SJCRH30 (cell line): ENCODE measurements around the gene CEBPG. TPM values are rescaled to one million over a fixed set of nuclear protein-coding genes. Genes with fewer than 3 reads are reported as not detected.
A peak's percentile ranks its signal among the peaks of the same experiment; 100 is the strongest.

Source experiments
- DNase-seq, 2 experiments: peaks; one replicate each; pipeline ENCODE4 v3.0.0-alpha.2; 2015 to 2020
- H3K27ac ChIP-seq: fragments of 250-450 bp; sonication (Bioruptor Pico); 2 replicates; pipeline ENCODE4 v1.5.1; 2020; ENCODE audit warnings: mild to moderate bottlenecking, moderate library complexity
- H3K27me3 ChIP-seq: fragments of 250-450 bp; sonication (Bioruptor Pico); 2 replicates; pipeline ENCODE4 v1.5.1; 2020; ENCODE audit warnings: mild to moderate bottlenecking, moderate library complexity
- H3K36me3 ChIP-seq: fragments of 250-450 bp; sonication (Bioruptor Pico); 2 replicates; pipeline ENCODE4 v1.5.1; 2020; ENCODE audit warnings: mild to moderate bottlenecking, moderate library complexity
- H3K4me1 ChIP-seq: fragments of 250-450 bp; sonication (Bioruptor Pico); 2 replicates; pipeline ENCODE4 v1.5.1; 2020; ENCODE audit warnings: mild to moderate bottlenecking, moderate library complexity
- H3K4me3 ChIP-seq: fragments of 250-450 bp; sonication (Bioruptor Pico); 2 replicates; pipeline ENCODE4 v1.5.1; 2020; ENCODE audit warnings: mild to moderate bottlenecking, moderate library complexity
- H3K9me3 ChIP-seq: fragments of 250-450 bp; sonication (Bioruptor Pico); replicated peaks from 2 replicates; pipeline ENCODE4 v1.5.1; 2020; ENCODE audit warnings: mild to moderate bottlenecking, moderate library complexity
- total RNA-seq: library from RNA; depleted of rRNA; stranded (reverse); fragments of >200 nt; shearing (Covaris generic); gene quantifications from 2 replicates; pipeline ENCODE4 v1.2.3, GENCODE V29; 2014; rRNA removed

The CEBPG gene
- 30.0 and 36.6 TPM in 2 replicates for total RNA-seq

DNA sequence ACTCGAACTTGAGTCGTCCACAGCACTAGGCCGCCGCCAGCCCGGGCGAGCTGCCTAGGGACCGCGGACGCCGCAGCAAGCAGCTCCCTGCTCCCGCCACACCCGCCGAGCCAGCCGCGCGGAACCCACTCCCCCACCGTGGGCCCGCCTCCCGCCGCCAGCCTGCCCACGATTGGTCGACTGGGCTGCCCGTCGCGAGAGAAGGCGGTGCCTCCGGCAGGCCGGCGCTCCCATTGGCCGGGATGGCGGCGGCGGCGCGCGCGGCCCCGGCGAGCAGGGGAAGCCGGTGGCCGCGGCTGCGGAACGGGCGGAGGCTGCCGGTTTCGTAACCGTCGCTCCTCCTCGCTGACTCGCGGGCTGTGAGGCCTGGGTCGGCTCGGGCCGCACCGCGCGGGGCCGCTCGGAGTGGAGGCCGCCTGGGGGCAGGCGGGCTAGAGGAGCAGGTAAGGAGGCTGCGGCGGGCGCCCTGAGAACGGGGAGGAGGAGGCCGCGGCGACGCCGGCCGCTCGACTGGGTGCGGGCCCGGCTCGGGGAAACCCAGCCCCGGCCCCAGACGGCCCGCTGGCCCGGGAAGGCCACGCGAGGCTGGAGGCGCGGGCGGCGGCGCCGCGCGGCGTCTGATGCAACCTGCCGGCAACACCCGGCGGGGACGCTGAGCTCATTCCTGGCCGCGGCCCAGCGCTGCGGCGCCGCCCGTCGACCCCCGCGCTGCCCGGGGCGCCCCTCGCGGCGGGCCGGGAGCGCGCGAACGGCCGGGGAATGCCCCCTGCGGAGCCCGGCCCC is at the start of gene CEBPG:
Gene CEBPG (plus strand): TSS at position 257 of the 783 bp plus-strand sequence. CDS start 5,531 bp downstream, outside the sequence.
- Histone ChIP-seq H3K4me1 (peaks cover 2% of the 10 kb centered on the region), H3K36me3 (no peaks in the 10 kb centered on the region), H3K9me3 (no peaks in the 10 kb centered on the region), H3K27me3 (no peaks in the 10 kb centered on the region), H3K27ac (peak within 1 kb of the TSS; percentile 64), H3K4me3 (peak within 1 kb of the TSS; percentile 85)
- DNase-seq: peak; percentile 92 to 93

DNA sequence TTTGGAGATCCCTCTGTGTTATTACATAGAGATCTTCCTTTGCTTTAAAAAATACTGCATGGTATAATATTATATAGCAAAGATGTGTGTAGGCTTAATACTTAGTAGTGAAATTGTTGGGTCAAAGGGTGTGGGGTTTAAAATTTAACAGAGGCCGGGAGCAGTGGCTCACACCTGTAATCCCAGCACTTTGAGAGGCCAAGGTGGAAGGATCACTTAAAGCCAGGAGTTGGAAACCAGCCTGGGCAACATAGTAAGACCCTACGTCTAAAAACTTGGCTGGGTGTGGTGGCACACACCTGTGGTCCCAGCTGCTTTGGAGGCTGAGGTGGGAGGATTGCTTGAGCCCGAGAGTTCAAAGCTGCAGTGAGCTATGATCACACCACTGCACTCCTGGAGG is 48.9 kb upstream of the CEBPG start:
- no peaks in the 10 kb centered on the region for H3K36me3 ChIP-seq
- H3K27me3 ChIP-seq: no peaks in the 10 kb centered on the region
- H3K27ac ChIP-seq: no peak overlapping the region
- peaks cover 4% of the 10 kb centered on the region; the same call in 1 of the 2 replicates for H3K9me3 ChIP-seq
- H3K4me3 ChIP-seq: no peak overlapping the region
- H3K4me1 ChIP-seq: no peaks in the 10 kb centered on the region
- DNase-seq: no peak

DNA sequence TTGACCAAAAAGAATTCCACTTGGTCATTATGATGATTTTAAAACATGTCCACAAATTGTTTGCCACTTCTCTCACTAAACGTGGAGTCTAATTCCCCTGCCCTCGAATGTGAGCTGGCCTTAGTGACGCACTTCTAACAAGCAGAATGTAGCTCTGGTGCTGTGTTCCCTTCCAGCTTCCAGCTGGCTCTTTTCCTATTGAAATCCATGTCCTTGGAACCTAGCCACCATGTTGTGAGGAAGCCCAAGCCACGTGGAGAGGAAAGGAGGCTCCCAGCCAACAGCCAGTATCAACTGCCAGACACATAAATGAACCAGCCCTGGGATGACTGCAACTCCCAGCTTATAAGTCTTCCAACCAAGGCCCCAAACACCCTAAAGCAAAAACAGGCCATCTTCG is 47.6 kb upstream of the CEBPG start:
- Histone ChIP-seq H3K4me3 (no peak overlapping the region), H3K36me3 (no peaks in the 10 kb centered on the region), H3K27ac (no peak overlapping the region), H3K27me3 (no peaks in the 10 kb centered on the region), H3K4me1 (no peaks in the 10 kb centered on the region), H3K9me3 (peaks cover 4% of the 10 kb centered on the region; the same call in 1 of the 2 replicates)
- no peak for DNase-seq

DNA sequence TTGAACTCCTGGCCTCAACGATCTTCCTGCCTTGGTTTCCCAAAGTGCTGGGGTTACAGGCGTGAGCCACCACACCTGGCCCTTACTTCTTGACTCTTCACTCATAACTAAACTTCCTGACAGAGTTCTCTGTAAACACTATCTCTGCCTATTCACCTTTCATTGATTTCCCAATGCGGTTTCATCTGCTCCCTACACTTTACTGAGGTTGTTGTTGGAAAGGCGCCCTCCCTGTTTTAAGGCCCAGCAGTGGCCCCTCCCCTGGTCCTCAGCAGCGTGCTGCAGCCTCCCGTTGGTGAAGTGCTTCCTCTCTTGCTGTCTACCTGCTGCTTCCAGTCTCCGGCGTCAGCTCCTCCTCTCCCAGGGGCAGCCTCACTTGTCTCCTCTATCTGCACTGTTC is 44.4 kb upstream of the CEBPG start:
- no peak overlapping the region for H3K4me3 ChIP-seq
- H3K4me1 ChIP-seq: no peaks in the 10 kb centered on the region
- H3K27ac ChIP-seq: no peak overlapping the region
- H3K36me3 ChIP-seq: no peaks in the 10 kb centered on the region
- H3K9me3 ChIP-seq: peaks cover 3% of the 10 kb centered on the region; the same call in 1 of the 2 replicates
- H3K27me3 ChIP-seq: no peaks in the 10 kb centered on the region
- no peak for DNase-seq

DNA sequence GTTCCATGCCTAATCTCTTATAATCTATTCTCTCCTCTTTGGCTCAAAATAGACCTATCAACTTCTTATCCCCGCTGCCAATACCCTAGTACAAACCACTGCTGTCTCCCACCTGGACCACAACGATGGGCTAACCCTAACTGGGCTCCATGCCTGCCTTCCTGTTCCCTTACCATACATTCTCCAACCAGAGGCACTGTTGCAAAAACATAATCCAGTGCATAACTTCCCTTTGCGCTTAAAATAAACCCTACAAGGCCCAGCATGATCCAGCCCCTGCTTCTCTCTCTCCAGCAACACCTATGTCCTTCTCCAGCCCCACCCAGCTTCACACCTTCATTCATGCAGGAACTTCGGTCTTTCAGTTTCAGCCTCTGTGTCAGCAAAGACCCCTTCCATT is 43.8 kb upstream of the CEBPG start:
- Histone ChIP-seq H3K27me3 (no peaks in the 10 kb centered on the region), H3K27ac (no peak overlapping the region), H3K36me3 (no peaks in the 10 kb centered on the region), H3K4me3 (no peak overlapping the region), H3K4me1 (no peaks in the 10 kb centered on the region), H3K9me3 (peaks cover 3% of the 10 kb centered on the region; the same call in 1 of the 2 replicates)
- DNase-seq: no peak

DNA sequence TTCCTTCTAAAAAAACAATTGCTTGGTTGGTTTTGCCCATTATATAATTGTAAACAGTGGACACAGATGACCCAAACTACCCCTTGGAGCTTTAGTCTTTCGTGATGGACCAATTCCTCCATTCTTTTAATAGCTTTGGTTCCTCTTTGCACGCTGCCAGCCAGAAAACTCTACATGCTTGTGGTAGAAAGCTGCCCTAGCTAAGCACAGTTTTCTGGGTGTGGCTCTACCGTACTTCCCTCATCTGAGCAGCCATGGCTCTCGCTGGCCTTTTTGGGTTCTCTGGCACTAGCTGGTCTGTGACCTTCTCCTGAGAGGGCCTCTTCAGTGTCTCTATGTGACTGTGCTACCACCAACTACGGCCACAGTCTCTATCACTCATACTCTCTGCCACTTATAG is 41.3 kb upstream of the CEBPG start:
- Histone ChIP-seq H3K27ac (no peak overlapping the region), H3K27me3 (no peaks in the 10 kb centered on the region), H3K9me3 (peaks cover 3% of the 10 kb centered on the region; the same call in 1 of the 2 replicates), H3K4me3 (no peak overlapping the region), H3K4me1 (no peaks in the 10 kb centered on the region), H3K36me3 (no peaks in the 10 kb centered on the region)
- DNase-seq: no peak

DNA sequence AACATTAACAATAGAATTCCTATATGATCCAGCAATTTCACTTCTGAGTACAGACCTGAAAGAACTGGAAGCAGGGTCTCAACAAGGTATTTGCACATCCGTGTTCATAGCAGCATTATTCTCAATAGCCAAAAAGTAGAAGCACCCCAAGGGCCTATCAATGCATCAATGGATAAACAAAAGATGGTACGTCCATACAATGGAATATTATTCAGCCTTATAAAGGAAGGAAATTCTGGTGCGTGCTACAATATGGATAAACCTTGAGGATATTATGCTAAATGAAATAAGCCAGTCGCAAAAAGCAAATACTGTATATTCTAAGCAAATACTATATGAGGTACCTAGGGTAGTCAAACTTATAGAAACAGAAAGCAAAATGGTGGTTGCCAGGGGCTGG is 40.4 kb upstream of the CEBPG start:
- H3K9me3 ChIP-seq: peaks cover 3% of the 10 kb centered on the region; the same call in 1 of the 2 replicates
- no peak for DNase-seq
- no peaks in the 10 kb centered on the region for H3K27me3 ChIP-seq
- no peaks in the 10 kb centered on the region for H3K36me3 ChIP-seq
- no peak overlapping the region for H3K27ac ChIP-seq
- no peak overlapping the region for H3K4me3 ChIP-seq
- no peaks in the 10 kb centered on the region for H3K4me1 ChIP-seq

DNA sequence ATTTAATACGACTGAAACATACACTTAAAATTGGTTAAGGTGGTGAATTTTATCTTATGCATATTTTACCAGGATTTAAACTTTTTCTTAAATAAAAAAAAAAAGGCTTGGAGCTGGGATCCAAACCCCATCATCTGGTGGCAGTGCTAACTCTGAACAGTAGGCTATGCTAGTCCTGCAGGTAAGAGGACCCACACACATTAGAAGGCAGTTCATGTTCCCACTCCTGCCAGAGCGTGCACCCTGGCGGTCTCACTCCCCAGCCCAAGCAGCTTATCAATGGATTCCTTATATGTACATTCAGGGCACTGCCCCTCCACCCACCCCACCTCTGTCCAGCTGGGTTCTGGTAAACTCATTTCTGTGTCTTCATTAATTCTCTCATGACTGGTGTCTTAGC is 39.9 kb upstream of the CEBPG start:
- Histone ChIP-seq H3K4me3 (no peak overlapping the region), H3K27ac (no peak overlapping the region), H3K27me3 (no peaks in the 10 kb centered on the region), H3K36me3 (no peaks in the 10 kb centered on the region), H3K9me3 (peaks cover 3% of the 10 kb centered on the region; the same call in 1 of the 2 replicates), H3K4me1 (no peaks in the 10 kb centered on the region)
- DNase-seq: no peak

DNA sequence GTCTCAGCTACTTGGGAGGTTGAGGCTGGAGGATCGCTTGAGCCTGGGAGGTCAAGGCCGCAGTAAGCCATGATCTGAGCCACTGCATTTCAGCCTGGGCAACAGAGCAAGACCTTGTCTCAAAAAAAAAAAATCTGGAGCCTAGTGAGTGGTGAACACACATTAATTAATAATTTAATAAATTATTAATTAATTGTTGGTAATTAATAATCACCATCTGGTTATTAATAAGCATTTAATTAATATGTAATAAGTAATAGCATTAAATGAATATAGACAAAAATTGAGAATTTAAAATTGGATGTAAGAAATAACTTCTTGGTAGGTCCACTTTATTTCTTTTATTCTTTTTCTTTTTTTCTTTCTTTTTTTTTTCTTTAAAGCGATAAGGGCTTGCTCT is 39.2 kb upstream of the CEBPG start:
- no peaks in the 10 kb centered on the region for H3K27me3 ChIP-seq
- H3K4me1 ChIP-seq: no peaks in the 10 kb centered on the region
- H3K9me3 ChIP-seq: peaks cover 3% of the 10 kb centered on the region; the same call in 1 of the 2 replicates
- DNase-seq: no peak
- H3K36me3 ChIP-seq: no peaks in the 10 kb centered on the region
- H3K27ac ChIP-seq: no peak overlapping the region
- no peak overlapping the region for H3K4me3 ChIP-seq

DNA sequence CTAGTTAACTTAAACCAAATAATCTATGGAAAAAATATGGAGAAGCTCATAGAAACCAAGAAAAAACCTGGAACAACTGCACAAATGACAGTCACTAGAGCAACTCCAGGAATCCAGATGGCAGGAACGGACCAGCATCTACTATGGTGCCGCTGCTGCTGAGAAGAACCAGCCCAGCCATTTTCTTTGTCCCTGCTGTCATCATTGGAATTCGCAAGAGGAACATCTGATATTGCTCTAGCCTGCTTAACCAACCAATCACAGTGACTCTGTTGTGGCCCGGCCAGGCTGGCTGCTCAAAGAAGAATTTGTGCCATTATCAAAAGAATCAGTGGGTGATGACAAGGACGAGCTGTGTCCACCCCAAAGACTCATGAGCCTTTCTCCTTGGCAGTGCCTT is 38.1 kb upstream of the CEBPG start:
- H3K4me1 ChIP-seq: no peaks in the 10 kb centered on the region
- H3K27me3 ChIP-seq: no peaks in the 10 kb centered on the region
- no peak overlapping the region for H3K27ac ChIP-seq
- H3K9me3 ChIP-seq: peaks cover 3% of the 10 kb centered on the region; the same call in 1 of the 2 replicates
- no peaks in the 10 kb centered on the region for H3K36me3 ChIP-seq
- DNase-seq: no peak
- no peak overlapping the region for H3K4me3 ChIP-seq

DNA sequence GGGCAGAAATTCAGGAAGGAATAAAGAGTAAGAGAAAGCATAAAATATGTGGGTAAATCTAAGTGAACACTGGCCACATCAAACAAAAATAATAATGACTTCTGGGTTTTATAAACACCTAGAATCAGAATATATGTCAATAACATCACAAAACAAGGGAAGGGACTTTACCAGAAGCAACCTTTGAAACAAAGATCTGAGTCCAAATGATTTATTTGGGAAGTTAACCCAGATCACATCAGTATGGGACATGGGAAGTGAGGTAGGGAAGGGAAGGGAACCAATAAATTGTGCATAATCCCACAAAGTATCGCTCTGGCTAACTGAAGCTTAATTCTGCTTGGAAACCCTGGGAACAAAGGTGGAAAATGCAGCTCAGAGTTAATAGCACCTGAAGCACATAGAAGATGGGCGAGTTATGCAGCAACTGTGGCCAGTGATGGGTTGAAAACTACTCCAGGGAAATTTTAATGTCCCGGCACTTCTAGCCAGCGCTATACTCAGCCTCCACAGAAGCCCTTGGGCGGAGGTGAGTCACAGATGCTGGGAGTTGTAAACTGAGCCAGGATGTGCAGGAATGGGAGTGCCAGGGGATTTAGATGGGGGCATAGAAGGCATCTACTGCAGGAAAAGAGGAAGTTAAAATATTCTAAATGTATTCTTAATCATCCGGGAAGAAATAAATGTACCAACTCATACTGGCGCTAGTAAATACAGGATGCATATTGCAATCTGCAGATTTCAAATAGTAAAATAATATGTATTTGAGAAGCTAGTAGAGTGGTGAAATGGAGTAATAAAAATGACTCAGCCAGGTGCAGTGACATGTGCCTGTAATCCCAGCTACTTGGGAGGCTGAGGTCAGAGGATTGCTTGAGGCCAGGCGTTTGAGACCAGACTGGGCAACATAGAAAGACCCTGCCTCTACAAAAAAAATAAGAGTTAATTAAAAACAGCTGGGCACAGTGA is 34.2 kb upstream of the CEBPG start:
- Histone ChIP-seq H3K9me3 (no peaks in the 10 kb centered on the region), H3K4me1 (no peaks in the 10 kb centered on the region), H3K27me3 (0 out of 2 replicates have a peak, but pooled peaks cover 5% of the 10 kb centered on the region), H3K4me3 (no peak overlapping the region), H3K36me3 (no peaks in the 10 kb centered on the region), H3K27ac (no peak overlapping the region)
- DNase-seq: no peak

DNA sequence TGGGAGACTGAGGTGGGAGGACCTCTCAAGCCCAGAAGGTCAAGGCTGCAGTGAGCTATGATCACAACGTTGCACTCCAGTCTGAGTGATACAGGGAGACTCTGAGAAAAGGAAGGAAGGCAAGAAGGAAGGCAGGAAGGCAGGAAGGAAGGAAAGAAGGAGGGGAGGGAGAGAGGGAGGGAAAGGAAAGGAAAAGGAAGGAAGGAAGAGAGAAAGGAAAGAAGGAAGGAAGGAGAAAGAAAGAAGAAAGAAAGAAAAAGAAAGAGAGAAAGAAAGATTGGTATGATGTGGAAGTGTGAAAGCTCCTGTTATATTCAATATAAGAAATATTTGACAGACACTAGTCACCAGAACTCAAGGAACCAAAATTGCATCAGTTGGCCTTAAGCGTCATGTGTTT is 32.5 kb upstream of the CEBPG start:
- Histone ChIP-seq H3K27me3 (0 out of 2 replicates have a peak, but pooled peaks cover 5% of the 10 kb centered on the region), H3K27ac (no peak overlapping the region), H3K4me1 (peaks cover 2% of the 10 kb centered on the region; the same call in 1 of the 2 replicates), H3K9me3 (no peaks in the 10 kb centered on the region), H3K36me3 (no peaks in the 10 kb centered on the region), H3K4me3 (no peak overlapping the region)
- no peak for DNase-seq

DNA sequence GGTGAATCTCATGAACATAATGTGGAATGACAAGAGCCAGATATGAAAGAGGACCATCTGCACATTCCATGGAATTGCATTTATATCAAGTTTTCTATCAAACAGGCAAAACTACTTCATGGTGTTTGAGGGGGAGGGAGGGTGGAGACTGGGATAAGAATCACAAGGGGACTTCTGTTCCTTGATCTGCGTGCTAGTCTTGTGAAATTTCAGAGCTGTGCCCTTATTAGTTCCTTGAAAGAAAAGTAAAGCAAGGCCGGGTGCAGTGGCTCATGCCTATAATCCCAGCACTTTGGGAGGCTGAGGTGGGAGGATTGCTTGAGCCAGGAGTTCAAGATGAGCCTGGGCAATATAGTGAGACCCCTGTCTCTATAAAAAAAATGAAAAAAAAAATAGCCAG is 30.2 kb upstream of the CEBPG start:
- Histone ChIP-seq H3K27me3 (0 out of 2 replicates have a peak, but pooled peaks cover 5% of the 10 kb centered on the region), H3K4me3 (no peak overlapping the region), H3K36me3 (no peaks in the 10 kb centered on the region), H3K27ac (no peak overlapping the region), H3K4me1 (peaks cover 2% of the 10 kb centered on the region; the same call in 1 of the 2 replicates), H3K9me3 (no peaks in the 10 kb centered on the region)
- no peak for DNase-seq

DNA sequence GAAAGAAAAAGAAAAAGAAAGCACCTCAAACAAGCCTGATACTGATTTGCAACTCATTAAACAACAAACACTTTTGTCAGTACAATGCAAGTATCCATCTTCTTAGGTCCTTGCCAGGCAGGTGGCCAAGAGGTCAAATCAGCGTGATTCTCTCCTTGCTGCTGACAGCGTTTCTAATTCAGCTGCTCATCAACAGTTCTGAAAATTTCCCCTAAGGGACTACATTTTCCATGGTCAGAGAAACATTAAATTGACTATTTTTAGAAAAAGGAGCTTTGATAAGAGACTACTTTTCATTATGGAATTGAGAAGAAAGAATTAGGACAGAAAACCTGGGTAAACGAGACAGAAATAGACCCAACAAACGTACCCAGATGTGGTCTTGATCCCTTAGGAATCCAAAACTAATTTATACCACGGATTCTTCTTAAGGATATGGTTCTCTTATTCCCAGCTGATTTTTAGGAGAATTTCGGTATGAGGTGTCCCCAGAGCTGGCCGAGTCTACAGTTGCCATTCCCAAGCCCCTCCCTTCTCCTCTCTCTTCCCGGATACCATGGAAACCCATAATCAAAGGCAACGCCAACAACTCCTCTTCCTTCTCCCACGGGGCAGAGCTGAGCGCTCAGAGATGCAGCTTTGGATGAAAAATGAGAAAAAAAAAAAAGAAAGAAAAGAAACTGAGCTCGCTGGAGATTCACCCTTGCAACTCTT is 29.5 kb upstream of the CEBPG start:
- H3K4me3 ChIP-seq: no peak overlapping the region
- peaks cover 7% of the 10 kb centered on the region; the same call in 1 of the 2 replicates for H3K4me1 ChIP-seq
- H3K36me3 ChIP-seq: no peaks in the 10 kb centered on the region
- 0 out of 2 replicates have a peak, but pooled peaks cover 5% of the 10 kb centered on the region for H3K27me3 ChIP-seq
- peak in 1 of 2 experiments; percentile 21 for DNase-seq
- no peak overlapping the region for H3K27ac ChIP-seq
- no peaks in the 10 kb centered on the region for H3K9me3 ChIP-seq
